HG03520 (cell line): Measurements from ENCODE around the gene CD99L2.

Source experiments
- ATAC-seq: cut with Tn5 transposase; IDR thresholded peaks from one replicate; pipeline ENCODE4 v1.9.1; 2021; ENCODE audit warnings: mild to moderate bottlenecking, moderate library complexity; ENCODE audit not compliant: unreplicated experiment

Gene CD99L2

DNA sequence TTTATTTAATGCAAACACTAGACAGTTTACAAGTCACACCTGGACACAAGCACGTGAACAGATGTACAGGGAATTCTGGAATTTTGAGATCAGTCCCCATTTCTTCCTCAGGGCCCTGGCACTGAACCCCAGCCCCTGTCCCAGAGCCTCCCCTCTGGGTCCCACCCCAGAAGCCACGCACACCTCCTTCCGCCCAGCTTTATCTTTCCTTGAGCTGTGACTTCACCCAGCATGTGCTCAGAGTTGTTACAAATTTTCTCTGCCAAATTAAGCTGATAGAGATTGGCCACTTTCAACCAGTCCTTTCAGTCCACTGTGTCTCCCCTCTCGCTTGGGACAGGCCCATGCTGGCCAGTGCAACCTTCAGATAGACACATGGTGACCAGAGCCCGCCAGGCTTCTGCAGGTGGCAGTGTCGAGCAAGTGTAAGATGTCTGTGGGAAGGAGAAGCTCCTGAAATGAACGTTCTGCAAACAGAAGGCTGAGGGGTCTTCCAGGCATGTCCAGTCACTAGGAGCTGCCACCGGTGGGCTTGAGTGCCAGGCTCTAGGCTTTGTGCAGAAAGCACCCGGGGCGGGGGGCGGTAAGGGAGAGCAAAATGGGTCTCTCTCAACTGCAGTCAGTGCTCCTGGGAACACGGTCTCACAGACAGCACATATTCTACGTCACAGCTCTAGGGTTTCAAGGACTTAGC is 132.0 kb downstream of the CD99L2 start:
- ATAC-seq, result no peak

DNA sequence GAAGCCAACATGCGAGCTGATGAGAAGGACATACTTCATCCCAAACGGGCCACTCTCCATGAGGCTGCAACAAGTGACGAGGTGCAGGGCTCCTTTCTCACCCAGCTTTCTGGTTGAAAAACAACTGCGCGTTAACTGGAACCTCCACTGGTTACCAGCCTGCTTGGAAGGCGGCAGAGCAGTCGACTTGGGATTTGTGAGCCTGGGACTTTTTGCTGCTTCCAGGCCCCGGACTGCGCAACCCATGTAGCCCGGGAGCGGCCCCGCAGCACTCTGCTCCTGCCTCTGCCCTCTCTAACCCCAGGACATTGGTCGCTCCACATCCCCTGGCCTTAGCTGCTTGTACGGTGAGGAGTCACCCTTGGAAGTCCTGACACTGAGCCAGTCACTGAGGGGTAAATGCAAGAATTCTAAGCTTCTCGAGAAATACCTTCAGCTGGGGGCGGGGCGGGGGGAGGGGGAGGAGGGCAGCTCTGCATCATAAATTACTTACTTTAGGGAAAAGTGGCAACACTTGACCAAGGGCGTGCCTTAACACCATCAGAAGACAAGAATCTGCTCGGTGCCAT is 132.6 kb downstream of the CD99L2 start:
- ATAC-seq, result no peak

DNA sequence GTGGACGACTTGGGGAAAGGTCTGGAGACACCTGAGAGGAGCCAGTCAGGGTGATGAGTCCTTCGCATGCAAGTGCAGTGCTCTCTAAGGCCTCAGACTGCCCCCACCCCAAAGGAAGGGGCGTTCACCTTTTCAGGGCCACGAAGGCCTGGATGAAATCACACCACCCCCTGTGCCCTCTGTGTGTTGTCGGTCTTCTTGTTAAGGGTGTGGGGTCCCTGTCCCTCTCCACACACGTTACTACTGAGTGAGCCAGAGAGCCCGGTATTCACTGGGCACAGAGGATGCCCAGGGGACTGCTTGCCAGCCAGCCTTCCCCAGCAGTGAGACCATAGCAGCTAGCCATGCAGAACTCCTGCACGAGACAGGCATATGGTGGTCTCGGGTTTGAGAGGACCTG is 133.2 kb downstream of the CD99L2 start:
- ATAC-seq, result no peak

DNA sequence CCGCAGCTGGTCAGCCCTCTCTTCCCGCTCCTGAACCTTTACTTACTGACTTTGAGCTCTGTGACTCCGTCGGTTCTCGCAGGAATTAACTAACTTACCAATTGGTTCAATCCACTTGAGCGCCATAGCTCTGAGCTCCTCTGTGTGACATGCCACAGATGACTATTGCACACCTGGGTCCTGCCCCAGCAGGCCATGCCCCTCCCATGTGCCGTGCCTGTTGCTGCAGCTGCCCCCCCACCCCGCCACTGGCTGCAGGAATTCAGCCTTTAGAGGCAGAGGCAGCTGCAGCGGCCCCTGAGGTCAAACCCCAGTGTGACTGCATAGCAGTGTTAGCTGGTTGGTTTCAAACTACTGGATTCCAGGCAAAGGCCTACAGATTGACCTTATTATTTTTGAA is 134.7 kb downstream of the CD99L2 start:
- ATAC-seq, result no peak

DNA sequence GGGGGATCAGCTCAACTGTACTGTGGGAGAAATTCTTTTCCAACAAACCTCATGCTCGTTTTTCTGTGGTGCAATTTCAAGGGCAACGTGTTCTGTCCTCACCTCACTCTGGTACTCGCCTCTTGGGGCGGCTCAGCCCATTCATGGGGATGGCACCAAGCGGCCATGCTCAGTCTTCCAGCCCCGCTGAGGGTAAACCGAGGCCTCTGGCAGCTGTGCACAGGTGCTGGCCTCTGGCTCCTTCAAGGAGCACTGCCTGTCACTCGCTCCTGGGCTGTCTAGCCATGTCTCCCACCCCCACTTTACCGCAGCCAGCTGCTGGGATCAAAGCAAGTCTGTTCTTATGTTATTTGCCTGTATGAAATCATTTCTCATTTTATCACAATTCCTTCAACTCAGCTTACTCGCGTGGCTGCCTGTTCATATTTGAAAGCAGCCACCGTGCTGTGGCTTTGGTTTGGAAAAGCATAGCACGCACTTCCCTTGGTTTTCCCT is 135.1 kb downstream of the CD99L2 start:
- no peak for ATAC-seq

DNA sequence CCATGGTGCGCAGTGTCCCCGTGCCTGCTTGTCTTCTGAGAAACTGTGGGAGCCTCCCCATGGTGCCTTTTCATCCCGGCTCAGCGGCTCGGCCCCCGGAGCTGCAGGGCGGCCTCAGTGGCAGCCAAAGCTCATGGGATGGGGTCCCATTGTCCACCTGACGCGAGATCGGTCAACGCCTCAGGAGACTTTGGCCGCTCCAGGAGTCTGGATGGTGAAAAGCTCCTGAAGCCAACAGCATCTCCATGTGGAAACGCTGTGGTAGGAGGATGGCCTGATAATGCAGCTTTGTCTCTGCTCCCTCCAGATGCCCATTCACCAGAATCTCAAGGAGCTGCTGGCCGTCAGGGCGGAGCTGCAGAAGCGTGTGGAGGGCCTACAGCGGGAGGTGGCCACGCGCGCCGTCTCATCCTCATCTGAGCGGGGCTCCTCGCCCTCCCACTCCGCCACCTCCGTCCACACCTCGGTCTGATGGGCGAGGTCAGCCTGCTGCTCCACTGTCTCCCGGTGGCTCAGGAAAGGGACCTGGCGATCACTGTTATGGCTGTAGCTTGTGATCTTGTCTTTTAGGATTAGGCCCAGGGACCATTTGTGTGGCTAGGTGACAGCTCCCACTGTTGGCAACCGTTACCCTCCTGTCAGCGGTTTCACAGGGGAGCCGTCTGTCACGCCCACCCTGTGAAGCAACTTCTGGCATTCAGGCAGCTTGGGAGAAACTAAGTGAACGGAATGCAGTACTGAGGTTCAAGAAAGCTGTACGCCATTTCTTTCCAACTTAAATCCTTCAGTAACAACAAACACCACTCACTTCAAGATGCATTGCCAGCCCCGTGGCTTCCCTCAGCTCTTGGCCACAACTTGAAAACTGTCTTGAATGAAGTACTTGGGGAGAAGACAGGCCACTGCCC is 136.0 kb downstream of the CD99L2 start:
- no peak for ATAC-seq

DNA sequence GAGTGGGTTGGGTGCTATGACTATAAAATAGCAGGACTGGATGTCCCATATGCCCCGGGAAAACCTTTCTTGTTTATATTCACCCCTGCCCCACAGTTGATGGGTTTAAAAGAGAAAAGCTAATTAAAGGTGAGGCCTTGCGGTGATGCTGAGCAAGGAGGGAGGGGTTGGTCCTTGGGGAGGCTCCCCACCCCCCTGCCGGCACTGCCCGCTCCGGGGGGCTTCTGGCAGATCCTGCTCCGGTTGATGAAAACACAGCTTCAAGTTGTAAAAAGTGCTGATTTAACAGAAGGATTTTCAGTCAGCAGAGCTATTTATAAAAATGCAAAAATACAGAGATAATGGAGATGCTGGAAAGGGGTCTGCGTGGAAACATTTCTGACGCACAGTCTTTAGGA is 136.7 kb downstream of the CD99L2 start:
- no peak for ATAC-seq

DNA sequence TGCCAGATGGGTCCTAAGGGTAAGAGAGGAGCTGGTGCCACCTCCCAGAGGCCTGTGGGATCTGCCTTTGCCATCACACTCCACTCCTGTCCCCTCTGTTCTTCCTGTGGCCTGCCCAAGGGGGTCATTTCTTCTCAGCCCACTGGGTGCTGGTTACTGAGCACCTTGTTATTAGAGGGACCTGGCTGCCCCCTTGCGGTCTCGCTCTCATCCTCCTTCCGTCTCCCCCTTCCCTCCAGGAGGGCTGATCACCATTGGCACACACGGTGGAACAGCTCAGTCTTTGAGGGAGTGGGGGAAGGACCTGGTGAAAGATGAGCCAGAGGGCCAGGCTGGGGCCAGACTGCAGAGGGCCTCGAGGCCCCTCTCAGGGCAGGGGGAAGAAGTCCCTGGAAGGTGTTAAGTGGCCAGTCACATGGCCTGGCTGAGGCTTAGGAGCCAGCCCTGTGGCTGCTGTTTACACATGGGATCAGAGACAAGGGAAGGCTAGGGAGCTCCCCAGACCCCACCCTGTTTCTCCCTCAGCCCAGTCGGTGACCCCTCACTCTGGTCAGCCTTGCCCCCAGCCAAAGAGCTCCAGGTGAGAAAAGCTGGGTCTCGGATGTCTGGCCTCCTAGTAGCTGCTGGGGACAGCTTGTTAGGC is 137.2 kb downstream of the CD99L2 start:
- ATAC-seq, result no peak

DNA sequence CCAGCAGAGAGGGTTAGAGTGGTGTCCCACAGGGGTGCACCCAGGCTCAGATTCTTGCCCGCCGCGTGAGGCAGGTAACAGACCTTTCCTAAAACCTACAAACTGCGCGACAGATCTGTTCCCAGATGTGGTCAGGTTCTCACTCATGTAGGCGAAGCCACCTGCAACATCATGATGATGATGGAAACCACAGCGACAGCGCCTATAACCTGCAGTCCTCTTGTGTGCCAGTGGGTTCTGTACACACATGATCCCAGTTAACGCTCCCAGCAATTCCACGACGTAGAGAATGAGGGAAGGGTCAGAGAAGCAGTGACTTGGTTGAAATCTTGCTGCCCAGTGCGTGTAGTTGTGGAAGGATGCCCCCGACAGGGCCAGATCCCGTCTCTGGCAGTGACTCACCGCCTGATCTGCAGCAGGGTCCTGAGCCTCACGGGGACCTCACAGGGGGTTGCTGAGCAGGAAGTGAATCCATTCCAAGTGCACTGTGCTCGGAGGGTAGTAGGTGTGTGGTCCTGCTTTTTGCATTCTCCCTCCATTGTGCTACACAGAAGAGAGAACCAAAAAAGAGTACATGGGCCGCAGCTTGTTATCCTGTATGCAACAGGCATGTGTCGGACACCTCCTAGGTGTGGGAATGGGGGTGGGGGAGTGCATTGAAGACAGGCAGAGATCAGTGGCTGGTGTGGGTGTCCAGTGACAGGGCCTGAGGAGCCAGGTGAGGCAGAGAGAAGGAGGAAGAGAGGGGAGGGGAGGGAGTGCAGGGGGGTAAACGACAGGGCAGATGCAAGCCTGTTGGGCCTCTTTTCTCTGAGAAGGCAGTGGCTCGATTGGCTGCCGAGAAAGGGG is 138.7 kb downstream of the CD99L2 start:
- no peak for ATAC-seq

DNA sequence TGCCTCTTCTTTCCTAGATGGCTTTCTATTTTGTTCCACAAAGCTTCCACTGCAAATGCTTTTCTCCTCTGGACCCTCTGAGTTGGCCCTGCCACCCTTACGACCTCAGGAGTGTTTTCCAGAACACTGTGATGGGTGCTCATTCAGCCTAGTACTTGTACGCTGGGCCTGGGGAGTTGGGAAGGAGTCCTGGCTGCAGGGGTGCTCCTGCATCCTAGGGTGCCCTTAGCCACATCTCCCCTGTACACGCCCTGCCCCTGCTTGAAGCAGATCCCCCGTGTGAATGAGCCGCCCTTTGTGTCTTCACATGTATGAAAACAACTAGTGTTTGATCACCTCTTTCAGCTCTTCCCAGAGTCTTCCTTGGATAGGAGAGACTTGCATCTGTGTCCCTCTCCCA is 141.1 kb downstream of the CD99L2 start:
- no peak for ATAC-seq

DNA sequence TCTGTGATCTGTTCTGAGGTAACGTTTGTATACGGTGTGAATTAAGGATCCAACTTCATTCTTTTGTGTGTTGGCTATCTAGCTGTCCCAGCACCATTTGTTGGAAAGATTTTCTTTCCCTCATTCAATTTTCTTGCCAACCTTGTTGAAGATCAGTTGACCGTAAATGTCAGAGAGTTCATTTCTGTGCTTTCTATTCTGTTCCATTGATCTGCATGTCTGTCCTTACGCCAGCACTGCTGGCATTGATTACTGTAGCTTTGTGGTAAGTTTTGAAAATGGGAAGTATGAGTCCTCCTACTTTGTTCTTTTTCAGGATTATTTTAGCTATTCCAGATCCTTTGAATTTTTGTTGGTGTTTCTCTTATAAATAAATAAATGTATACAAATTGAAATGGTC is 144.5 kb downstream of the CD99L2 start:
- no peak for ATAC-seq

DNA sequence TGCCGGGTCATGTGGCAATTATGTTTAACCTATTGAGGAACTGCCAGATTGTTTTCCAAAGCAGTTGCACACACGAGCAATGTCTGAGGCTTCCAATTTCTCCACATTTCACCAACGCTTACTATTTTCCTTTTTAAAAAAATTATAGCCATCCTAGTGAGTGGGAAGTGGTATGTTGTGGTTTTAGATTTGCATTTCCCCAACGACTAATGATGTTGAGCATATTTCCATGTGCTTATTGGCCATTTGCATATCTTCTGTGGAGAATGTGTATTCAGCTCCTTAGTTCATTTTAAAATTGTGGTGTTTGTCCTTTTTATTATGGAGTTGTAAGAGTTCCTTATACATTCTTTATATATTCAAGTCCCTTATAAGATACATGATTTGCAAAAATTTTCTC is 145.1 kb downstream of the CD99L2 start:
- ATAC-seq, result no peak

DNA sequence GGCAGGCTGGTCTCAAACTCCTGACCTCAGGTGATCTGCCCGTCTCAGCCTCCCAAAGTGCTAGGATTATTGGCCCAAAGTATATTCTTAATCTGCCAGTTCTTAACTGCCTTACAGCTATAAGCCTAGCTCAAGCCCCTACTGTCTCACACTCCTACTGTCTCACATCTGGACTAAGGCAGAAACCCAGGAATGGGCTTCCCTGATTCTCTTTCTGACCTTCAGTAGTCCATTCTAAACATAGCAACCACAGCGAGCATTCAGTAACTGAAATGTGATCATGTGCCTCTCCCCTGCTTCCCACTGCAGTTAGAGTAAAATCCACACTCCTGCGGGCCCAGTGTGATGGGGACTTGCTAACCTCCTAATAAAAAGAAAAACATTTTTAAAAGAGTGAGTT is 146.3 kb downstream of the CD99L2 start:
- no peak for ATAC-seq

DNA sequence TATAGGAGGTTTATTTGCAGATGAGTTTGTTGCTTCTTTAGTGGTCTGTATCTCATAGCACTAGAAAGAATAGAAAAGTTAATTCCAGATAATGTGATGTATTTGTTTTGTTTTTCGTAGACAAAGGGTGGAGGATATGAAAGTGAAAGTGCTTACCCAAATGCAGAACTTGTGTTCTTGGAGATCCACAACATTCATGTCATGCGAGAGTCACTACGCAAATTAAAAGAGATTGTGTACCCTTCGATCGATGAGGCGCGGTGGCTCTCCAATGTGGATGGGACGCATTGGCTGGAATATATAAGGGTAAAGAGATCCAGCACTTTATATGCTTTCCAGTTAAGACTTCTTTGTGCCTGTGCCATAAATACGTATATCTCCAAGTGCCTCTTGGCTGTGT is 162.0 kb downstream of the CD99L2 start:
- no peak for ATAC-seq

DNA sequence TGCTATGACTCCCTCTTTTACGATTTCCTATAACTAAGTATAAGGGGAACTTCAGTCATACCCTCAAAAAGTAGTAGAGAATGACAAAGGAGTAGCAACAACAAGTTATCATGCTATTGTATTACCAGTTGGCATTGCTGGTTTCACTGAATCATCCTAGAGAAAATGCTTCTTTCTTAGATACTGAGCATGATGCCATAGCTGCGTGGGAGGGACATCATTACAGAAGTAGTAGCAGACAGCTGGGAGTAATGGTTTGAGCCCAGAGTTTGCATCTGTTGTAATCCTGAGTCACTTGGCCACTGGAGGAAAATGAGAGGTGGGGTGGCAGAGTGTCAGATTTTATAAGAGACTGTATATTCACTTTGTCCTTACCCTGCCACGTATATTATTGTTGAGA is 166.7 kb downstream of the CD99L2 start:
- no peak for ATAC-seq

DNA sequence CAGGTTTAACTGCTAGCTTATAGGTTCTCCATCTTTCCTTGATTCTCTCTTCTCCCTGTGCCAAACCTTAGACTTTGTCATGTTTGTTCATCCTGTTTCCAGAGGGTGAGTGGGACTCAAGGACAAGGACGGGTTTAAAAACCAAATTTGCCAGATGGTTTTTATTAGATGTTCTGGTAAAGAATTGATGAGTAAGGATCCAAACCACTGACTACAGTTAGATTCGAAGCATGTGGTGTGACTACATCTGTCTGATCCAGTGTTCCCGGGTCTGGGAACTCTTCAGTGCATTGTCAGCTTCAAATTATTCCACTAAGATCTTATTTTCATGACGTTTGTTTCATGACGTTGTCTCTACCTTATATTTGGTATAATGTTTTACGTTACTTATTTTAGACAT is 167.7 kb downstream of the CD99L2 start:
- no peak for ATAC-seq

DNA sequence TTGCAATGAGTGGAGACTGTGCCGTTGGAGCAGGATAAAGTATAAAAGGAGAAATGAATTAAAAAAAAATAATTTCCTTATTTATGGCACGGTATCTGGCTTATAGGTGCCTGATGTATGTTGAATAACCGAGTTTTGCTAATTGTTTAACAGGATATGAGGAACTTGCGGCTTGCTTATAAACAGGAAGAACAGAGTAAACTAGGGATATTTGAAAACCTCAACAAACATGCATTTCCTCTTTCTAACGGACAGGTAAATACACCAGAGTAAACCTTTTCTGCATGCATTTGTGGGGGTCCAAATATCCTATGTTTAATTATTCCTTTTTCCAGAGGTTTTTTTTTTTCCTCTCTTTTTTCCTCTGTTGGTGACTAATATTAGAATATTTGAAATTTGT is 168.5 kb downstream of the CD99L2 start:
- no peak for ATAC-seq

DNA sequence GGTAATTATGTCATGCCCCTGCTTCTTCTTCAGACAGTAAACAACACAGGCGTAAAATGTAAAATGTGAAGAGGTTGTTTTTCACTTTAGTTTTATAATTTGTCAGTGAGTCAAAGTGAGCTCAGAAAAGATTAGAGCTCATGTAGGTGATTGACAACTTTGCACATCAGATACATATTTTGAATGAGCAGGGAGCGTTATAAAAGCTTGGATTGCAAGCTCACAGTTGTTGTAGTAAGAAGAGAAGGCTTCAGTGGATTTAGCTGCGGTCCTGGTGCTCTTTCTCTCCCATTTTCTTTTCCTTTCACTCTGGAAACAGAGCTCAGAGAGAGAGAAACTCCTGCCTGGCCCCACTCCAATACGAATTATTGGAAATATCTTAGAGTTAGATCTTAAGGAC is 178.8 kb downstream of the CD99L2 start:
- ATAC-seq, result no peak
